GM19099 (cell line): Measurements from ENCODE around the gene NEDD4L.

Source experiments
- POLR2A ChIP-seq: IDR thresholded peaks from 3 replicates; pipeline ENCODE4 v1.6.1; 2011; ENCODE audit warnings: low read depth; ENCODE audit not compliant: insufficient read length; ENCODE audit errors: extremely low read depth

Gene NEDD4L

GRCh38 chr18:58044370-58045241 lies 580 bp downstream of the NEDD4L start:
- TF ChIP-seq POLR2A = peak; percentile 19

- TF ChIP-seq POLR2A = no peak
Observed at GRCh38 chr18:58045242-58046092, 1.4 kb downstream of the NEDD4L start.

- no peak for TF ChIP-seq POLR2A
Observed at GRCh38 chr18:58046093-58046793, 2.2 kb downstream of the NEDD4L start.

- TF ChIP-seq POLR2A = no peak
Observed at GRCh38 chr18:58046794-58047555, 2.9 kb downstream of the NEDD4L start.

- no peak for TF ChIP-seq POLR2A
Observed at GRCh38 chr18:58047556-58047882, 3.5 kb downstream of the NEDD4L start.

GRCh38 chr18:58048081-58048642 lies 4.1 kb downstream of the NEDD4L start:
- TF ChIP-seq POLR2A = no peak

GRCh38 chr18:58049000-58049688 lies 5.1 kb downstream of the NEDD4L start:
- no peak for TF ChIP-seq POLR2A

- no peak for TF ChIP-seq POLR2A
Observed at GRCh38 chr18:58051765-58052460, 7.9 kb downstream of the NEDD4L start.

GRCh38 chr18:58052960-58053359 lies 8.9 kb downstream of the NEDD4L start:
- no peak for TF ChIP-seq POLR2A

GRCh38 chr18:58054041-58054781 lies 10.2 kb downstream of the NEDD4L start:
- TF ChIP-seq POLR2A = no peak

GRCh38 chr18:58055890-58056558 lies 12.0 kb downstream of the NEDD4L start:
- no peak for TF ChIP-seq POLR2A

GRCh38 chr18:58056852-58057251 lies 12.8 kb downstream of the NEDD4L start:
- TF ChIP-seq POLR2A = no peak

GRCh38 chr18:58057291-58057965 lies 13.4 kb downstream of the NEDD4L start:
- TF ChIP-seq POLR2A = no peak
